C4-2B (cell line): Measurements from ENCODE around the gene COL3A1.

Source experiments
- H3K27ac ChIP-seq: fragments of 450-650 bp; 2 replicates; pipeline ENCODE4 v1.5.1; 2017
- ZFX ChIP-seq: fragments of 450-650 bp; IDR thresholded peaks from 2 replicates; pipeline ENCODE4 v1.6.1; 2017
- TF ChIP-seq, protein P1 (sequence below): fragments of 450-650 bp; conservative IDR thresholded peaks from 2 replicates; pipeline ENCODE4 v1.5.1; 2017; ENCODE audit warnings: mild to moderate bottlenecking

COL3A1 gene

DNA sequence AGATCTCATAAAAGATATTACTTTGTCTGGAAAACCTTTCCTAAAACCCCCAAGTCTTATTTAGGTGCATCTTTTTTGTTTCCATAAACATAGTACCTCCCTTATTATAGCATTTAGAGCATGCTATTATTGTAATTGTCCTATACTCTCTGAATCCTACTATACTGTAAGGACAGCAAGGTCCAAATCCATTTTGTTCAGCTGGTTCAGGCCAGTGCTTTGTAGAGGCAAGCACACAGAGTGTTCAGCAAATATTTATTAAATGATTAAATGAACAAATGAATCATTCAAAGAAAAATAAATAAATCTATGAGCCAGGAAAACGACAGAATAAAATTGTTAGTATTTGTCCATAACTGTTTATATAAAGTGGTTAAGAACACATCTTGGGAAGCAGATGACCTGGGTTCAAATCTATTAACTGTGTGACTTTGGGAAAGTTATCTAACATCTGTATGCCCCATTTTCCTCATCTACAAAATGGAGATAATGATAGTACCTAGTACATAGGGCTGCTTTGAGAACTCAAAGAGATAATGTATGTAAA lies 86.0 kb downstream of the COL3A1 start:
- H3K27ac ChIP-seq, result no peak overlapping the region
- TF ChIP-seq, protein P1, sequence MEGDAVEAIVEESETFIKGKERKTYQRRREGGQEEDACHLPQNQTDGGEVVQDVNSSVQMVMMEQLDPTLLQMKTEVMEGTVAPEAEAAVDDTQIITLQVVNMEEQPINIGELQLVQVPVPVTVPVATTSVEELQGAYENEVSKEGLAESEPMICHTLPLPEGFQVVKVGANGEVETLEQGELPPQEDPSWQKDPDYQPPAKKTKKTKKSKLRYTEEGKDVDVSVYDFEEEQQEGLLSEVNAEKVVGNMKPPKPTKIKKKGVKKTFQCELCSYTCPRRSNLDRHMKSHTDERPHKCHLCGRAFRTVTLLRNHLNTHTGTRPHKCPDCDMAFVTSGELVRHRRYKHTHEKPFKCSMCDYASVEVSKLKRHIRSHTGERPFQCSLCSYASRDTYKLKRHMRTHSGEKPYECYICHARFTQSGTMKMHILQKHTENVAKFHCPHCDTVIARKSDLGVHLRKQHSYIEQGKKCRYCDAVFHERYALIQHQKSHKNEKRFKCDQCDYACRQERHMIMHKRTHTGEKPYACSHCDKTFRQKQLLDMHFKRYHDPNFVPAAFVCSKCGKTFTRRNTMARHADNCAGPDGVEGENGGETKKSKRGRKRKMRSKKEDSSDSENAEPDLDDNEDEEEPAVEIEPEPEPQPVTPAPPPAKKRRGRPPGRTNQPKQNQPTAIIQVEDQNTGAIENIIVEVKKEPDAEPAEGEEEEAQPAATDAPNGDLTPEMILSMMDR, result no peak
- no peak for TF ChIP-seq ZFX
